ENCODE results near the gene FGD2. TPM values are rescaled to one million over a fixed set of nuclear protein-coding genes. Genes with fewer than 3 reads are reported as not detected.

FGD2 gene
- total and polyA plus RNA-seq, 2 donors, result 8.5 to 22.1 TPM

- peaks cover 3 to 28% of the 10 kb centered on the region in 2 donors for H3K4me1 ChIP-seq (ENCODE audit: control insufficient read depth in 2 of 2, insufficient read depth in 2 of 2, low read length in 2 of 2)
- no peak overlapping the region for H3K27ac ChIP-seq (ENCODE audit: low read depth in 1 of 2, low read length in 1 of 2)
- H3K36me3 ChIP-seq (ENCODE audit: control insufficient read depth in 2 of 2, insufficient read depth in 2 of 2, low read length in 1 of 2), result peaks cover 74 to 92% of the 10 kb centered on the region in 2 donors
- WGBS, result over 99% methylated on average over 6 of the region's 6 CpGs
- H3K4me3 ChIP-seq (ENCODE audit: low read length in 2 of 2), result no peak overlapping the region
- H3K27me3 ChIP-seq (ENCODE audit: control insufficient read depth in 2 of 2, insufficient read depth in 1 of 2, low read length in 1 of 2), result no peaks in the 10 kb centered on the region
- H3K9me3 ChIP-seq (ENCODE audit: control insufficient read depth in 2 of 2, insufficient read depth in 1 of 2, low read length in 1 of 2), result no peaks in the 10 kb centered on the region
- DNase-seq (ENCODE audit: low read depth in 6 of 9, low spot score in 9 of 9), result no peak
Measured at GRCh38 chr6:36976931-36977330, 28.5 kb upstream of the FGD2 start.

- H3K36me3 ChIP-seq (ENCODE audit: control insufficient read depth in 2 of 2, insufficient read depth in 2 of 2, low read length in 1 of 2), result peaks cover 69 to 86% of the 10 kb centered on the region in 2 donors
- WGBS, result 96% methylated on average over 16 of the region's 16 CpGs
- no peak overlapping the region for H3K27ac ChIP-seq (ENCODE audit: low read depth in 1 of 2, low read length in 1 of 2)
- no peaks in the 10 kb centered on the region for H3K9me3 ChIP-seq (ENCODE audit: control insufficient read depth in 2 of 2, insufficient read depth in 1 of 2, low read length in 1 of 2)
- H3K4me1 ChIP-seq (ENCODE audit: control insufficient read depth in 2 of 2, insufficient read depth in 2 of 2, low read length in 2 of 2), result peaks cover 3 to 28% of the 10 kb centered on the region in 2 donors
- H3K27me3 ChIP-seq (ENCODE audit: control insufficient read depth in 2 of 2, insufficient read depth in 1 of 2, low read length in 1 of 2), result no peaks in the 10 kb centered on the region
- DNase-seq (ENCODE audit: low read depth in 6 of 9, low spot score in 9 of 9), result no peak
- H3K4me3 ChIP-seq (ENCODE audit: low read length in 2 of 2), result no peak overlapping the region
Measured at GRCh38 chr6:36977470-36977941, 27.9 kb upstream of the FGD2 start.

- Histone ChIP-seq H3K27ac (ENCODE audit: low read depth in 1 of 2, low read length in 1 of 2) (peak overlapping the region in 1 of 2 donors; percentile 72), H3K27me3 (ENCODE audit: control insufficient read depth in 2 of 2, insufficient read depth in 1 of 2, low read length in 1 of 2) (no peaks in the 10 kb centered on the region), H3K4me3 (ENCODE audit: low read length in 2 of 2) (no peak overlapping the region), H3K4me1 (ENCODE audit: control insufficient read depth in 2 of 2, insufficient read depth in 2 of 2, low read length in 2 of 2) (peaks cover 6 to 32% of the 10 kb centered on the region in 2 donors), H3K36me3 (ENCODE audit: control insufficient read depth in 2 of 2, insufficient read depth in 2 of 2, low read length in 1 of 2) (peaks cover 61 to 82% of the 10 kb centered on the region in 2 donors), H3K9me3 (ENCODE audit: control insufficient read depth in 2 of 2, insufficient read depth in 1 of 2, low read length in 1 of 2) (no peaks in the 10 kb centered on the region)
- WGBS, result 97% methylated on average over 11 of the region's 11 CpGs
- no peak for DNase-seq (ENCODE audit: low read depth in 6 of 9, low spot score in 9 of 9)
Measured at GRCh38 chr6:36978421-36979346, 26.8 kb upstream of the FGD2 start.

GRCh38 chr6:36979347-36979742 is 26.1 kb upstream of the FGD2 start:
- Histone ChIP-seq H3K27ac (ENCODE audit: low read depth in 1 of 2, low read length in 1 of 2) (peak overlapping the region in 1 of 2 donors; percentile 72), H3K4me3 (ENCODE audit: low read length in 2 of 2) (no peak overlapping the region), H3K27me3 (ENCODE audit: control insufficient read depth in 2 of 2, insufficient read depth in 1 of 2, low read length in 1 of 2) (no peaks in the 10 kb centered on the region), H3K9me3 (ENCODE audit: control insufficient read depth in 2 of 2, insufficient read depth in 1 of 2, low read length in 1 of 2) (no peaks in the 10 kb centered on the region), H3K4me1 (ENCODE audit: control insufficient read depth in 2 of 2, insufficient read depth in 2 of 2, low read length in 2 of 2) (peaks cover 12 to 38% of the 10 kb centered on the region in 2 donors), H3K36me3 (ENCODE audit: control insufficient read depth in 2 of 2, insufficient read depth in 2 of 2, low read length in 1 of 2) (peaks cover 55 to 81% of the 10 kb centered on the region in 2 donors)
- peak in 7 of 9 donors; percentile 56 to 87 (median 75) for DNase-seq (ENCODE audit: low read depth in 6 of 9, low spot score in 9 of 9)
- WGBS, result 45% methylated on average over 4 of the region's 4 CpGs

- no peak overlapping the region for H3K4me3 ChIP-seq (ENCODE audit: low read length in 2 of 2)
- peaks cover 47 to 73% of the 10 kb centered on the region in 2 donors for H3K36me3 ChIP-seq (ENCODE audit: control insufficient read depth in 2 of 2, insufficient read depth in 2 of 2, low read length in 1 of 2)
- no peaks in the 10 kb centered on the region for H3K27me3 ChIP-seq (ENCODE audit: control insufficient read depth in 2 of 2, insufficient read depth in 1 of 2, low read length in 1 of 2)
- no peaks in the 10 kb centered on the region for H3K9me3 ChIP-seq (ENCODE audit: control insufficient read depth in 2 of 2, insufficient read depth in 1 of 2, low read length in 1 of 2)
- no peak for DNase-seq (ENCODE audit: low read depth in 6 of 9, low spot score in 9 of 9)
- 96% methylated on average over 6 of the region's 6 CpGs for WGBS
- peak overlapping the region; percentile 25 to 72 for H3K27ac ChIP-seq (ENCODE audit: low read depth in 1 of 2, low read length in 1 of 2)
- H3K4me1 ChIP-seq (ENCODE audit: control insufficient read depth in 2 of 2, insufficient read depth in 2 of 2, low read length in 2 of 2), result peaks cover 16 to 45% of the 10 kb centered on the region in 2 donors
Measured at GRCh38 chr6:36980129-36980528, 25.3 kb upstream of the FGD2 start.

- peak overlapping the region; percentile 27 to 46 for H3K27ac ChIP-seq (ENCODE audit: low read depth in 1 of 2, low read length in 1 of 2)
Measured at GRCh38 chr6:36980876-36981619, 24.4 kb upstream of the FGD2 start.

GRCh38 chr6:36983538-36983937 is 21.9 kb upstream of the FGD2 start:
- DNase-seq (ENCODE audit: low read depth in 6 of 9, low spot score in 9 of 9), result no peak
- no peaks in the 10 kb centered on the region for H3K27me3 ChIP-seq (ENCODE audit: control insufficient read depth in 2 of 2, insufficient read depth in 1 of 2, low read length in 1 of 2)
- peaks cover 16 to 55% of the 10 kb centered on the region in 2 donors for H3K4me1 ChIP-seq (ENCODE audit: control insufficient read depth in 2 of 2, insufficient read depth in 2 of 2, low read length in 2 of 2)
- WGBS, result 97% methylated on average over 3 of the region's 3 CpGs
- H3K4me3 ChIP-seq (ENCODE audit: low read length in 2 of 2), result no peak overlapping the region
- no peak overlapping the region for H3K27ac ChIP-seq (ENCODE audit: low read depth in 1 of 2, low read length in 1 of 2)
- H3K36me3 ChIP-seq (ENCODE audit: control insufficient read depth in 2 of 2, insufficient read depth in 2 of 2, low read length in 1 of 2), result peaks cover 13 to 39% of the 10 kb centered on the region in 2 donors
- H3K9me3 ChIP-seq (ENCODE audit: control insufficient read depth in 2 of 2, insufficient read depth in 1 of 2, low read length in 1 of 2), result no peaks in the 10 kb centered on the region

More at GRCh38 chr6:36980876-36981619, 24.4 kb upstream of the FGD2 start:
- no peaks in the 10 kb centered on the region for H3K27me3 ChIP-seq (ENCODE audit: control insufficient read depth in 2 of 2, insufficient read depth in 1 of 2, low read length in 1 of 2)
- H3K4me3 ChIP-seq (ENCODE audit: low read length in 2 of 2), result no peak overlapping the region
- 91% methylated on average over 14 of the region's 14 CpGs for WGBS
- H3K36me3 ChIP-seq (ENCODE audit: control insufficient read depth in 2 of 2, insufficient read depth in 2 of 2, low read length in 1 of 2), result peaks cover 38 to 64% of the 10 kb centered on the region in 2 donors
- H3K4me1 ChIP-seq (ENCODE audit: control insufficient read depth in 2 of 2, insufficient read depth in 2 of 2, low read length in 2 of 2), result peaks cover 16 to 46% of the 10 kb centered on the region in 2 donors
- H3K9me3 ChIP-seq (ENCODE audit: control insufficient read depth in 2 of 2, insufficient read depth in 1 of 2, low read length in 1 of 2), result no peaks in the 10 kb centered on the region
- no peak for DNase-seq (ENCODE audit: low read depth in 6 of 9, low spot score in 9 of 9)

GRCh38 chr6:36984581-36985416 is 20.7 kb upstream of the FGD2 start:
- Histone ChIP-seq H3K9me3 (ENCODE audit: control insufficient read depth in 2 of 2, insufficient read depth in 1 of 2, low read length in 1 of 2) (no peaks in the 10 kb centered on the region), H3K27me3 (ENCODE audit: control insufficient read depth in 2 of 2, insufficient read depth in 1 of 2, low read length in 1 of 2) (no peaks in the 10 kb centered on the region), H3K4me3 (ENCODE audit: low read length in 2 of 2) (peak overlapping the region; percentile 95 to 99), H3K4me1 (ENCODE audit: control insufficient read depth in 2 of 2, insufficient read depth in 2 of 2, low read length in 2 of 2) (peaks cover 13 to 47% of the 10 kb centered on the region in 2 donors), H3K27ac (ENCODE audit: low read depth in 1 of 2, low read length in 1 of 2) (peak overlapping the region; percentile 31 to 63), H3K36me3 (ENCODE audit: control insufficient read depth in 2 of 2, insufficient read depth in 2 of 2, low read length in 1 of 2) (peaks cover 12 to 28% of the 10 kb centered on the region in 2 donors)
- 16% methylated on average over 19 of the region's 19 CpGs for WGBS
- peak in 3 of 9 donors; percentile 54 to 68 (median 57) for DNase-seq (ENCODE audit: low read depth in 6 of 9, low spot score in 9 of 9)

Data from thymus (tissue), 11 donors.